ENCODE data around the gene DBX1. TPM values are rescaled to one million over a fixed set of nuclear protein-coding genes. Genes with fewer than 3 reads are reported as not detected.

DBX1 gene
- total and polyA plus RNA-seq, 2 experiments from 2014 or later, result not detected

DNA sequence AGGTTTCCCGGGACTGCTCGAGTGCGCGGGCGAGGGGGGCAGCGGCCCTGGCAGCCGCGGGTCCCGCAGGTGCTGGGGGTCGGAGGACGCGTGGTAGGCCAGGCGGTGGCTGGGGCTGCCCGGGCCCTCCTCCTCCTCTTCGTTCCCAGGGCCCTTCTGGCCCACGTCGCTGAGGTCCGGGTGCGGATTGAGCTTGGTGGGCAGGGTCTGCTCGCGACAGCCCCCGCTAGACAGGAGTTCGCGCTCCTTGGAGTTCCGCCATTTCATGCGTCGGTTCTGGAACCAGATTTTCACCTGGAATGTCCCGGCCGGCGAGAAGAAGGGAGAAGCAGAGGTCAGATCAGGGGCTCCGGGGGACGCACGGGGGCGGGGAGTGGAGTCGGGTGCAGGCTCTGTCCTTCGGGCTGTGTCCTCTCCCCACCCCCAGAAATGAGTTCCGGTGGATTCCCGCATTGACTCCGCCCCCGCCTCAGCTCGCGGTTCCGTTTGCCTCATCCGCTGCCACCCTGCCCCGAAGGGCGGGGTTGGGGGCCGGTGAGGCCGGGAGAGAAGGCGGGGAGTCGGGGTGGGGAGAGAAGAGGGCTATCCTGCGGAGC, 3.9 kb downstream of the DBX1 start:
- H4K20me1 ChIP-seq (replicated peaks; ENCODE audit: insufficient read depth), result peaks cover 10% of the 10 kb centered on the region
- H2AFZ ChIP-seq, result peak overlapping the region; percentile 97
- no peaks in the 10 kb centered on the region; the same call in 2 of the 3 replicates for H3K9me3 Mint-ChIP-seq
- H3K4me1 Mint-ChIP-seq, result peaks cover 49% of the 10 kb centered on the region
- H3K9me2 ChIP-seq (ENCODE audit: insufficient read depth), result no peaks in the 10 kb centered on the region
- H3F3A ChIP-seq (replicated peaks; ENCODE audit: low read depth), result peaks cover 32% of the 10 kb centered on the region
- H3K4me2 ChIP-seq, result peak overlapping the region; percentile 79
- no peak overlapping the region for H3K27ac ChIP-seq (ENCODE audit: low read depth)
- TF ChIP-seq ZNF331 (CRISPR knock-in tag; IDR thresholded peaks at IDR 0.05; ENCODE audit: low read depth) (no peak), EZH2 (IDR thresholded peaks at IDR 0.05; ENCODE audit: low read depth, unreplicated experiment) (peak; percentile 40), NANOG (IDR thresholded peaks at IDR 0.05; ENCODE audit: borderline replicate concordance) (no peak), CREB1 (CRISPR knock-in tag; IDR thresholded peaks at IDR 0.05; ENCODE audit: low read depth) (0 out of 2 replicates have a peak, but pooled peaks have one; percentile 9), ZNF114 (CRISPR knock-in tag; IDR thresholded peaks at IDR 0.05) (no peak)
- peak; percentile 90 for DNase-seq (ENCODE audit: low spot score)
- peak overlapping the region; percentile 87 for H3K4me3 Mint-ChIP-seq
- H3K36me3 ChIP-seq (ENCODE audit: insufficient read depth), result no peaks in the 10 kb centered on the region; the same call in 1 of the 2 replicates
- H3K27me3 Mint-ChIP-seq (ENCODE audit: insufficient read depth, low read depth, poor library complexity), result peaks cover 73% of the 10 kb centered on the region
- H3K4me3 ChIP-seq, result peak overlapping the region; percentile 81
- peaks cover 84% of the 10 kb centered on the region for H3K27me3 ChIP-seq (ENCODE audit: insufficient read depth)
- ATAC-seq, result peak; percentile 46
- no peaks in the 10 kb centered on the region for H3K79me2 ChIP-seq (replicated peaks; ENCODE audit: insufficient read depth)
- no peak overlapping the region for H3K27ac Mint-ChIP-seq
- no peaks in the 10 kb centered on the region; the same call in 2 of the 3 replicates for H3K36me3 Mint-ChIP-seq (ENCODE audit: low read depth)
- peaks cover 56% of the 10 kb centered on the region for H3K4me1 ChIP-seq (ENCODE audit: insufficient read depth)

DNA sequence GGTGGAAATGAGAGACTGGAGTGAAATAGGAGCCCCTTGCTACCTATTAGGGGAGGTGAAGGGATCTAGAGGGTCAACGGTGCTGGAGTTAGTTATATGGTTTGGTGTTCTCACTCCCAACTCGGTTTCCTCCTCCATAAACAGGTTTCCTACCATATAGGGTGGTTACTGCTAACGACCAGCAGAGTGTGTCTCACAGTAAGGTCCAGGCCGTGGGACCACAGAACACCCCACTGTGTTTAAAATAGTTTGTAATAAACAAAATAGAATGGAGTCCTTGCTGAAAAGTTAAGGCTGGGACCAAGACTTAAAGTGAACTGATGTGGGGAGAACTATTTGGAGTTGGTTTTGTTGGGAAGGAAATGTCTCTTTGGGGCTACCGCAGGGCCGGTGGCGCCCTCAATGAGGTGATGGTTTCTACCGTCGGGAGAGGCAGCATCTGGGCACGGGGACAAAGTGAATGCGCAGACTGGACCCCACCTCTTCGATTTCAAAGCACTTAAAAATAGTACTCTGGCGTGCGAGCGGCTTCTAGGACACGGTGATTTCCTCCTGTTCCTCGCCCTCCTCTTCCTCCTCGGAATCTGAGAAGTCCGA, 4.5 kb downstream of the DBX1 start:
- DNase-seq (ENCODE audit: low spot score), result peak; percentile 57
- Histone ChIP-seq H3K4me3 (peak overlapping the region; percentile 81), H3K27ac (ENCODE audit: low read depth) (no peak overlapping the region), H3K4me2 (peak overlapping the region; percentile 79), H3K9me2 (ENCODE audit: insufficient read depth) (no peaks in the 10 kb centered on the region), H3K36me3 (ENCODE audit: insufficient read depth) (no peaks in the 10 kb centered on the region; the same call in 1 of the 2 replicates), H2AFZ (peak overlapping the region; percentile 97), H3F3A (replicated peaks; ENCODE audit: low read depth) (peaks cover 28% of the 10 kb centered on the region), H3K79me2 (replicated peaks; ENCODE audit: insufficient read depth) (no peaks in the 10 kb centered on the region), H3K4me1 (ENCODE audit: insufficient read depth) (peaks cover 52% of the 10 kb centered on the region), H3K27me3 (ENCODE audit: insufficient read depth) (peaks cover 78% of the 10 kb centered on the region), H4K20me1 (replicated peaks; ENCODE audit: insufficient read depth) (peaks cover 8% of the 10 kb centered on the region)
- Mint-ChIP-seq H3K4me3 (peak overlapping the region; percentile 87), H3K36me3 (ENCODE audit: low read depth) (no peaks in the 10 kb centered on the region; the same call in 2 of the 3 replicates), H3K27ac (no peak overlapping the region), H3K9me3 (no peaks in the 10 kb centered on the region; the same call in 2 of the 3 replicates), H3K4me1 (peaks cover 43% of the 10 kb centered on the region), H3K27me3 (ENCODE audit: insufficient read depth, low read depth, poor library complexity) (peaks cover 68% of the 10 kb centered on the region)
- ATAC-seq, result peak; percentile 6
- TF ChIP-seq EZH2 (IDR thresholded peaks at IDR 0.05; ENCODE audit: low read depth, unreplicated experiment), result peak; percentile 65
- TF ChIP-seq, protein P1, sequence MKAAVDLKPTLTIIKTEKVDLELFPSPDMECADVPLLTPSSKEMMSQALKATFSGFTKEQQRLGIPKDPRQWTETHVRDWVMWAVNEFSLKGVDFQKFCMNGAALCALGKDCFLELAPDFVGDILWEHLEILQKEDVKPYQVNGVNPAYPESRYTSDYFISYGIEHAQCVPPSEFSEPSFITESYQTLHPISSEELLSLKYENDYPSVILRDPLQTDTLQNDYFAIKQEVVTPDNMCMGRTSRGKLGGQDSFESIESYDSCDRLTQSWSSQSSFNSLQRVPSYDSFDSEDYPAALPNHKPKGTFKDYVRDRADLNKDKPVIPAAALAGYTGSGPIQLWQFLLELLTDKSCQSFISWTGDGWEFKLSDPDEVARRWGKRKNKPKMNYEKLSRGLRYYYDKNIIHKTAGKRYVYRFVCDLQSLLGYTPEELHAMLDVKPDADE (IDR thresholded peaks at IDR 0.05), result no peak
- TF ChIP-seq, protein P2, sequence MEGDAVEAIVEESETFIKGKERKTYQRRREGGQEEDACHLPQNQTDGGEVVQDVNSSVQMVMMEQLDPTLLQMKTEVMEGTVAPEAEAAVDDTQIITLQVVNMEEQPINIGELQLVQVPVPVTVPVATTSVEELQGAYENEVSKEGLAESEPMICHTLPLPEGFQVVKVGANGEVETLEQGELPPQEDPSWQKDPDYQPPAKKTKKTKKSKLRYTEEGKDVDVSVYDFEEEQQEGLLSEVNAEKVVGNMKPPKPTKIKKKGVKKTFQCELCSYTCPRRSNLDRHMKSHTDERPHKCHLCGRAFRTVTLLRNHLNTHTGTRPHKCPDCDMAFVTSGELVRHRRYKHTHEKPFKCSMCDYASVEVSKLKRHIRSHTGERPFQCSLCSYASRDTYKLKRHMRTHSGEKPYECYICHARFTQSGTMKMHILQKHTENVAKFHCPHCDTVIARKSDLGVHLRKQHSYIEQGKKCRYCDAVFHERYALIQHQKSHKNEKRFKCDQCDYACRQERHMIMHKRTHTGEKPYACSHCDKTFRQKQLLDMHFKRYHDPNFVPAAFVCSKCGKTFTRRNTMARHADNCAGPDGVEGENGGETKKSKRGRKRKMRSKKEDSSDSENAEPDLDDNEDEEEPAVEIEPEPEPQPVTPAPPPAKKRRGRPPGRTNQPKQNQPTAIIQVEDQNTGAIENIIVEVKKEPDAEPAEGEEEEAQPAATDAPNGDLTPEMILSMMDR (conservative IDR thresholded peaks at IDR 0.05; ENCODE audit: low read depth in 2 of 2), result peak; percentile 11 to 27; a peak in 2 of 4 replicates
